Endothelial cell of umbilical vein (primary cell): ENCODE data around the gene CELF2. TPM values are rescaled to one million over a fixed set of nuclear protein-coding genes. Genes with fewer than 3 reads are reported as not detected.

ENCODE experiments used
- BruUV-seq: library from RNA; stranded (reverse); fragments of 400-500 nt; replicated peaks from 2 replicates; lab custom pipeline; 2021; lab: Mats Ljungman, UMichigan
- CTCF ChIA-PET: fragments of 300-600, 350-600 bp; sonication (Branson Sonifier 250); formaldehyde crosslinking; loops from one replicate; lab custom pipeline; 2021; ENCODE audit warnings: antibody characterized with exemption, inconsistent platforms; lab: Charles Lee
- POLR2A ChIA-PET: fragments of 300-600, 350-600 bp; sonication (Branson Sonifier 250); formaldehyde crosslinking; loops from one replicate; lab custom pipeline; 2021; ENCODE audit warnings: antibody characterized with exemption, inconsistent platforms; lab: Charles Lee
- DNase-seq: peaks from one replicate; pipeline ENCODE4 v3.0.0-alpha.2; 2011; ENCODE audit warnings: low read depth, low spot score
- FAIRE-seq: peaks from 2 replicates; lab custom pipeline; 2011; peaks lifted over from hg19 to GRCh38; lab: Jason Lieb, UNC
- H2AFZ ChIP-seq: 2 replicates; pipeline ENCODE4 v1.6.0; 2012; ENCODE audit warnings: low read depth, low read length, control low read depth, inconsistent platforms
- H3K27ac ChIP-seq: 2 replicates; pipeline ENCODE4 v1.5.1; 2011; ENCODE audit warnings: low read depth, mild to moderate bottlenecking, control low read depth, low read length, moderate library complexity; ENCODE audit not compliant: insufficient read depth
- H3K27me3 ChIP-seq, 2 experiments: 2 replicates each; pipeline versions ENCODE4 v1.6.0 to v1.6.1; 2011; ENCODE audit warnings: low read length in 2 of 2, mixed read lengths in 1 of 2; ENCODE audit not compliant: control insufficient read depth in 2 of 2, insufficient read depth in 2 of 2
- H3K36me3 ChIP-seq, 2 experiments: 2 replicates in 1 of 2; 3 replicates in 1 of 2; pipeline ENCODE4 v1.5.1; 2011; ENCODE audit warnings: low read length in 2 of 2, mild to moderate bottlenecking in 1 of 2, moderate library complexity in 1 of 2; ENCODE audit not compliant: control insufficient read depth in 2 of 2, insufficient read depth in 2 of 2; ENCODE audit errors: extremely low read depth in 1 of 2
- H3K4me1 ChIP-seq: 3 replicates; pipeline ENCODE4 v1.5.1; 2011; ENCODE audit warnings: mild to moderate bottlenecking, low read length; ENCODE audit not compliant: control insufficient read depth, insufficient read depth; ENCODE audit errors: extremely low read depth
- H3K4me2 ChIP-seq: 2 replicates; pipeline ENCODE4 v1.6.1; 2011; ENCODE audit warnings: low read length, control low read depth, mixed read lengths; ENCODE audit not compliant: insufficient read depth
- H3K4me3 ChIP-seq, 3 experiments: fragments of 200-600 bp in 1 of 3; sonication (generic), shearing (Covaris generic) in 1 of 3; replicated peaks in 1 of 3; 2 replicates each; pipeline ENCODE4 v1.5.1; 2011 to 2016; ENCODE audit warnings: control low read depth in 3 of 3, low read length in 3 of 3, mild to moderate bottlenecking in 2 of 3, inconsistent platforms in 1 of 3, low read depth in 1 of 3, moderate library complexity in 1 of 3; ENCODE audit not compliant: insufficient read depth in 1 of 3
- H3K79me2 ChIP-seq: 2 replicates; pipeline ENCODE4 v1.6.0; 2012; ENCODE audit warnings: low read length, inconsistent platforms; ENCODE audit not compliant: control insufficient read depth, insufficient read depth
- H3K9ac ChIP-seq: replicated peaks from 2 replicates; pipeline ENCODE3; 2011; ENCODE audit warnings: low read length, control low read depth; ENCODE audit not compliant: insufficient read depth; ENCODE audit errors: extremely low read depth
- H3K9me1 ChIP-seq: replicated peaks from 3 replicates; pipeline ENCODE4 v1.6.0; 2011; ENCODE audit warnings: mild to moderate bottlenecking, low read length; ENCODE audit not compliant: control insufficient read depth, insufficient read depth; ENCODE audit errors: extremely low read depth
- H3K9me3 ChIP-seq: replicated peaks from 2 replicates; pipeline ENCODE4 v1.5.1; 2012; ENCODE audit warnings: low read length, inconsistent platforms; ENCODE audit not compliant: control insufficient read depth, insufficient read depth
- H4K20me1 ChIP-seq: replicated peaks from 2 replicates; pipeline ENCODE3; 2011; ENCODE audit warnings: mild to moderate bottlenecking, low read length; ENCODE audit not compliant: control insufficient read depth, insufficient read depth; ENCODE audit errors: extremely low read depth
- CTCF ChIP-seq, 2 donors: IDR thresholded peaks; 1 replicate in 1 of 2; 2 replicates in 1 of 2; pipeline ENCODE4 v1.5.1; 2011; ENCODE audit warnings: low read length in 2 of 2, mild to moderate bottlenecking in 2 of 2, moderate library complexity in 2 of 2, control low read depth in 1 of 2, inconsistent platforms in 1 of 2, low read depth in 1 of 2; ENCODE audit not compliant: insufficient read depth in 1 of 2; ENCODE audit errors: extremely low read depth in 1 of 2
- EZH2 ChIP-seq: IDR thresholded peaks from 2 replicates; pipeline ENCODE4 v1.6.1; 2012; ENCODE audit warnings: borderline replicate concordance, low read depth, mild to moderate bottlenecking, moderate library complexity, low read length, inconsistent platforms; ENCODE audit not compliant: severe bottlenecking
- FOS ChIP-seq: IDR thresholded peaks from 2 replicates; pipeline ENCODE4 v1.6.1; 2011; ENCODE audit warnings: mild to moderate bottlenecking, low read length, moderate library complexity, borderline replicate concordance; ENCODE audit not compliant: insufficient read depth
- GATA2 ChIP-seq: IDR thresholded peaks from 2 replicates; pipeline ENCODE4 v1.7.0; 2011; ENCODE audit warnings: low read depth, mild to moderate bottlenecking, moderate library complexity, mixed read lengths, low read length; ENCODE audit not compliant: insufficient read length, insufficient read depth
- JUN ChIP-seq: IDR thresholded peaks from 2 replicates; pipeline ENCODE4 v1.6.1; 2011; ENCODE audit warnings: borderline replicate concordance, low read depth; ENCODE audit not compliant: insufficient read length, insufficient read depth
- MAX ChIP-seq: IDR thresholded peaks from 2 replicates; pipeline ENCODE4 v1.6.1; 2011; ENCODE audit not compliant: insufficient read depth, insufficient read length
- MYC ChIP-seq: IDR thresholded peaks from one replicate; pipeline ENCODE4 v1.6.1; 2011; ENCODE audit warnings: mild to moderate bottlenecking, low read depth, low read length
- POLR2A ChIP-seq: IDR thresholded peaks from 2 replicates; pipeline ENCODE4 v1.6.1; 2012; ENCODE audit warnings: low read depth, mild to moderate bottlenecking, control low read depth, low read length
- POLR2AphosphoS5 ChIP-seq: IDR thresholded peaks from 2 replicates; pipeline ENCODE4 v1.6.1; 2012; ENCODE audit warnings: low read depth, mild to moderate bottlenecking, control low read depth, low read length, moderate library complexity; ENCODE audit not compliant: insufficient read depth
- dilution Hi-C: fragments of 300-500 bp; cut with MboI; formaldehyde crosslinking; loops from one replicate; pipeline ENCODE4 v1.15.0; 2019; ENCODE audit warnings: low sequenced_read_pairs; ENCODE audit not compliant: extremely low pct_ligation_motif_present
- intact Hi-C: fragments of 100-400 bp; cut with micrococcal nuclease; formaldehyde crosslinking; loops from one replicate; pipeline ENCODE4 v1.10.0; 2022
- polyA plus RNA-seq, 4 experiments: library from polyadenylated mRNA; depleted of rRNA in 3 of 4; stranded (reverse) in 3 of 4; unstranded in 1 of 4; fragments of >200 nt; gene quantifications; 2 replicates each; pipeline versions ENCODE4 v1.2.1 to v1.2.3, GENCODE V29; 2011 to 2012; ENCODE audit warnings: missing spikeins in 1 of 4
- total RNA-seq: library from RNA; stranded (reverse); gene quantifications from 2 replicates; pipeline ENCODE4 v1.2.3, GENCODE V29; 2021

CELF2 gene
- total and polyA plus RNA-seq, 2 donors (not counting 3 experiments of a cell fraction or from before 2014, with no cell fraction given) = 21.6 to 42.6 TPM

- H3K9me3 ChIP-seq = no peaks in the 10 kb centered on the region
- H3K9me1 ChIP-seq = no peaks in the 10 kb centered on the region
- no peaks in the 10 kb centered on the region for H4K20me1 ChIP-seq
- dilution Hi-C loops (no loop called here), intact Hi-C loops (no loop called here)
- no peak overlapping the region for H3K27ac ChIP-seq
- no peak overlapping the region for H3K9ac ChIP-seq
- no peak for DNase-seq
- no peak for TF ChIP-seq EZH2
- no peak for TF ChIP-seq POLR2AphosphoS5
- TF ChIP-seq MYC = no peak
- TF ChIP-seq CTCF (IDR thresholded peaks at IDR 0.05; ENCODE audit: extremely low read depth in 1 of 2, insufficient read depth in 1 of 2, low read depth in 1 of 2, low read length in 2 of 2) = no peak
- TF ChIP-seq POLR2A = no peak
- TF ChIP-seq JUN = no peak
- no peak for TF ChIP-seq FOS
- TF ChIP-seq MAX = no peak
- TF ChIP-seq GATA2 = no peak
- no peak overlapping the region for H3K4me2 ChIP-seq
- H2AFZ ChIP-seq = no peak overlapping the region
- no peak for FAIRE-seq
- BruUV-seq = no TSS peak
- no peaks in the 10 kb centered on the region for H3K27me3 ChIP-seq
- H3K4me1 ChIP-seq = no peaks in the 10 kb centered on the region
- H3K4me3 ChIP-seq = no peak overlapping the region
- POLR2A ChIA-PET = no interaction called here
- H3K79me2 ChIP-seq = no peaks in the 10 kb centered on the region
- CTCF ChIA-PET = no interaction called here
- peaks cover 0 to 5% of the 10 kb centered on the region in 2 experiments for H3K36me3 ChIP-seq
Observed at GRCh38 chr10:11045487-11045886, 27.8 kb downstream of the CELF2 start.
